Amniotic epithelial cell (primary cell): ENCODE results near the gene VRK1.
"Not testable (repeated sequence)": the region's sequence is repeated elsewhere in the genome, so short reads cannot be mapped to it uniquely, and the experiment has no call there.

Source experiments
- DNase-seq: peaks from one replicate; pipeline ENCODE4 v3.0.0-alpha.2; 2010; ENCODE audit warnings: low read depth

The VRK1 gene

DNA sequence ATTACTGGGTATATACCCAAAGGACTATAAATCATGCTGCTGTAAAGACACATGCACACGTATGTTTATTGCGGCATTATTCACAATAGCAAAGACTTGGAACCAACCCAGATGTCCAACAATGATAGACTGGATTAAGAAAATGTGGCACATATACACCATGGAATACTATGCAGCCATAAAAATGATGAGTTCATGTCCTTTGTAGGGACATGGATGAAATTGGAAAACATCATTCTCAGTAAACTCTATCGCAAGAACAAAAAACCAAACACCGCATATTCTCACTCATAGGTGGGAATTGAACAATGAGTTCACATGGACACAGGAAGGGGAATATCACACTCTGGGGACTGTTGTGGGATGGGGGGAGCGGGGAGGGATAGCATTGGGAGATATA lies 86.8 kb downstream of the VRK1 start:
- DNase-seq, result not testable (repeated sequence)

DNA sequence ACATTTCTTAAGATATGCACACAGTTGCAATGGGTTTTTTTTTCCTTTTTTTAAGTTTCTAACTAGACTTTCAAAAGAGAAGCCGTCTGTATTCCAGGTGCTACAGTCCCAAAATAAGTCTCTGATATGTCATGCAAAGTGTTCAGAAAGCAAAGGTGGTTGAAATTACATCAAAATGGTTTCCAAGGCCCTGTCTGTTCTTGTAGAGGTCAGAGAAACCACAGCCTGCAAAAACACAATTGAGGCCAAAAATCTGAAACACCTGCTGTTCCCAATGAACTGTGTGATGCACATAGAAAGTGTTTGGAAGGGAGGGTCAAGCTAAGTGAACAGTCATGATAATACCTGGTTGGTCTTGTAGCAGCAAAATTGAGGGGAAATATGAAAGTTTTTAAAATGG lies 91.0 kb downstream of the VRK1 start:
- DNase-seq, result no peak

DNA sequence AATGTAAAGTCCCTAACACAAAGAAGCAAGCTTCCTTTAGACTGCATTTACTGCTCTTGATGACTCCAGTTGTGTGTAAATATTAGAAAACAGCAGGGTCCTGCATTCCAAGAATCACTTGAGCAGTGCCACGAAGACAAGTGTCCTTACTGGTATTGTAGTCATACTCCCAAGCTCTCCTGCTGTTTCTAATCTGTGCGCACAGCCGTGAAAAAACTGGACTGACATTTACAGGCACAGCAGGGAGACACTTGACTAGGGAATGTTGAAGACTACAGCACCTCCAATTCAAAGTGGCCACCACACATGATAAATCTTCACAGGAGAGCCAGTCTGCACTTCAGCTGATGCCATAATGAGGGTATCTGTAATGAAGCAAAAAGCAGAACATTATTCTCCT lies 91.4 kb downstream of the VRK1 start:
- no peak for DNase-seq

DNA sequence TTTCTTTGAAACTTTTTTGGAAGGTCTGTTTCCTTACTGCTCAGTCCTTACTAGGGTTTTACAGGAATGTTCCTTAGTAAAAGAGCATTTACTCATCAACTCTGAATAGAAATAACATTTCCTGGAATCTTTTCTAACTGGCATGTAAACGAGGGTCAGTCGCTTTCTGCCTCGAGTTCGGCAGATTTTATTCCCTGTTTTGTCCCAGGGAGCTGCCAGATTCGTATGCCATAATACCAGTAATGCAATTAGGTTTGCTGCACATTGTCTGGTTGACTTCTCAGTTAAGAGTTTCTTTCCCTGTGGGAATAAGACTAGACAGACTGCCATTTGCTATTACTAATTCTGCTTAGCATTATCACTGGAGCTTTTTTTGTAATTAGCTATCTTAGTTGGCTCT lies 91.9 kb downstream of the VRK1 start:
- no peak for DNase-seq

DNA sequence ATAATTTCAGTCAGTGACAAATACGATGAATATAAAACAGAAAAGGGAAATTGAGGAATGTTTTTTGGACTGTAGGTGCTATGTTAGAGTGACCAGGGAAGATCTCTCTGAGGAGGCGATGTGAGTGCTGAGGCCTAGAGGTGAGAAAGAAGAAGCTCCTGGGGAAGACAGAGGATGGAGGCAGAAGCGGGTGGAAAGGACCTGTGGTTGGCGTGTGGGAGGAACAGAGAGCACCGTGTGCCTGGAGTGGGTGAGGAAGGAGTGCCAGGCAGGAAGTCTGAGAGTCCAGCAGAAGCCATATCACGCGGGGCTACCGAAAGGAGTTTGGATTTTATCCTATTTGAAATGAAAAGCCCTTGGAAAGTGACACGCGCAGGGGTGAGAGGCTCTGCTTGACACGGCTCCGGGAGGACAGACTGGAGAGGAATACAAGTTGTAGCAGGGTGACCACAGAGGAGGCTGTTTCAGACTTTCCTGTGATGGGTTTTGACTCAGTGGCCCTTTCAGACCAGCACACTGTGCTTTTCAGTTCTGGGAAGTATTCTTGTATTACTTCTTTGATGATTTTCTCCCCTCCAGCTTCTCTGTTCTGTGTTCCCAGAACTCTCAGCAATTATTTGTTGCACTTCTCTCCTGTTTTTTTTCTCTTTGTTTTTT lies 96.9 kb downstream of the VRK1 start:
- DNase-seq, result no peak

DNA sequence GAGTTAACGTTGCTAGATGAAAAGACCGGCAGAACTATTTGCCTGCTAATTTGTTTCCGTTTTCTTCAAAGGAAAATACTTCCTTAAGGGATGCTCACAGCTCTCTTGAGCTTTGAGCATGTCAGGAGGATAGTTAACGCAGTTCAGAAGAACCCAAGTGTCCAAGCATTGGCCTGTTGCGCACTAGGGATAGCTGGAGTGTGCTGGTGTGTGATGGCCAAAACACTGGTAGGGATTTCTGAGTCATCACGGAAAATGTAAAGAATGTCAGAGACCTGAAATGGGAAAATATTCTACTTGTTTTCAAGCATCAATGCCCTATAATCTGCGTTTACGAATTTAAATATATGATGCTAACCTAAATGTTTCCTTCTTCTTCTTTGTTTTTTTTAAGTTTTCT lies 97.8 kb downstream of the VRK1 start:
- peak; percentile 10 for DNase-seq

DNA sequence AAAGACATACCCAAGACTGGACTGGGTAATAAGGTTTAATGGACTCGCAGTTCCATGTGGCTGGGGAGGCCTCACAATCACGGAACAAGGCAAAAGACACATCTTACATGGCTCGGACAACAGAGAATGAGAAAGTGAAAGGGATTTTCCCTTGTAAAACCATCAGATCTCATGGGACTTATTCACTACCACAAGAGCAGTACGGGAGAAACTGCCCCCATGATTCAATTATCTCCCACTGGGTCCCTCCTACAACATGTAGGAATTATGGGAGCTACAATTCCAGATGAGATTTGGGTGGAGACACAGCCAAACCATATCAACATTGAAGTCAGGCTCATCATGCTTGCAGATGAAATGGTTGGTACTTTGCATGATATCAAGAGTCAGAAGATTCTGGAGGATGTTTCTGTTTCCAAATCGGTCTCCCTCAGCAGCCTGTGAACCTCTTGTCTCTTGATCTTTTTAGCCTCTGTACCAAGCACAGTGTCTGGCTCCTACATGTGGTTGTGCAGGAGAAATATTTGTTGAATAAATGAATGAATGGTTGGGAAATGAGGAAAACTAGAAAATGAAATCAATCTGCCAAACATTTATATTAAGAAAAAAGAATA lies 98.6 kb downstream of the VRK1 start:
- no peak for DNase-seq

DNA sequence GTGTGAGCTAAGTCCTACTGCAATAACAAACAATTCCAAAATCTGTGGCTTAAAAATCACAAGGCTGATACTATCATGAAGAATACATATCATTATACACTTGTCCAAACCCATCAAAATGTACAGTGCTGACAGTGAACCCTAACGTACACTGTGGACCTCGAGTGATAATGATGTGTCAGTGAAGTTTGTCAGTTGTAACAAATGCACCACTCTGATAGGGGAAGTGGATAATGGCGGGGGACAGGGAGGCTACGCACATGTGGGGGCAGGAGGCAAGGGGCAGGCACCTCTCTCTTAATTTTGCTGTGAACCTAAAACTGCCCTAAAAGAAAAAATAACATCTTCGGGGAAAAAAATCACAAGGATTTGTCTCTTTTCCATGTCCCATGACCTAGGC lies 100.0 kb downstream of the VRK1 start:
- DNase-seq, result no peak

DNA sequence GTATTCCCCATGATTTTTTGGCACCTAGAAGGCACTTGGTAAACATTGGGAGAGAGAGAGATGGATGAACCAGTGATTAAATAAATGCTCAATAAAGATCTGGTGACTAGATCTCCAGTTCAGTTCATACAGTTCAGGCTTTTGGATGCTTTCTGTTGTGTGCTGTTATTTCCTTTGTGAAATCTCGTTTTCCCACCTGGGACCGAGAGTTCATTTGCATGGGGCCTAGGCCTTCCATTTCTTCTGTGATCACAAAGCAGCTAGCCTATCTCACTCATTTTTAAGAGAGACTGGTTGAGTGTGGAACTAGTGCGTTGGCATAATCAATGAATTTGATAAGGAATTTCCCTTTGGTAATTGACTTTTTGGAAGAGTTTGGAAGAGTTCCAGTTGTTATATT lies 104.0 kb downstream of the VRK1 start:
- no peak for DNase-seq

DNA sequence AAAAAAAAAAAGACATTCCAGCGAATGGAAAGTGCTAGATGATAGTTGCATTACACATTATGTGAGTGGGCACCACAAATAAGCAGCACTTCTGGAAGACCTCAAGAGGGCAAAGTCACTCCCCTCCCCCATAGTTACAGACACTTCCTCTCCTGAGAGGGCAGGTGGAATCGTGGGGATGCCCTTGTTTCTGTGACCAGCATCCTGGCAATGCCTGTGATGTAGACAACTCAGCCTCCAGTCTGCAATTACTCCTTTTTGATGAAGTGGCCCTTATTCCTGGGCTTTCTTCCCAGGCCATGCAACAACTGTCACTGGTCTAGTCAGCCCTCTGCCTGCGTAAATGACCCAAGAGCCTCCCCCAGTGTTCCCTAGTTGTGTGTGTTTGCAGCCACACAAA lies 104.8 kb downstream of the VRK1 start:
- no peak for DNase-seq

DNA sequence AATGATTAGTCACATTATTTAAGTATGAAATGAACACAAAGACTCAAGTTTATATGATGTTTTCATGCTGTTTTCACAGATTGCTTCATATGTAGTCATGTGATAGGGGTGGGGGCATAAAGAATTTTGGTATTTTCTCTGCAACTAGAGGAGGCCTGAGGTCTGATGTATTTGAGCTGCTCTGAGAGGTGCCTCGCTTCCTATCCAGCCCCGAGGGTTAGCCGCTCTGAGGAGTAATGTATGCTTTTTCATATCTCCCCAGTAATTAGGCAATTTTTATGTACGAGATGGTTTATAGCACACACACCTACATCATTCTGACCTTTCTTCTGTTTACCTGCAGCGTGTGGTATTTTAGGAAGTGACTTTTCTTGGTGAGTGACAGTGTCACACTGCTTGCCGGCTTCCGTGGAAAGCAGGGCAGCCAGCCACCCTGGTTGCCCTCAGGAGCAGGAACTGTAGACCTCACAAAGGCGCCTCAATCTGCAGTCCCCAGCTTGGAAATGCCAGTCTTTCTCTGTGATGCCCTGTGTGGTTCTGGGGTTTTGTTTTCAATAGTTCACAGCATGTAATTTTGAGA lies 106.4 kb downstream of the VRK1 start:
- DNase-seq, result no peak

DNA sequence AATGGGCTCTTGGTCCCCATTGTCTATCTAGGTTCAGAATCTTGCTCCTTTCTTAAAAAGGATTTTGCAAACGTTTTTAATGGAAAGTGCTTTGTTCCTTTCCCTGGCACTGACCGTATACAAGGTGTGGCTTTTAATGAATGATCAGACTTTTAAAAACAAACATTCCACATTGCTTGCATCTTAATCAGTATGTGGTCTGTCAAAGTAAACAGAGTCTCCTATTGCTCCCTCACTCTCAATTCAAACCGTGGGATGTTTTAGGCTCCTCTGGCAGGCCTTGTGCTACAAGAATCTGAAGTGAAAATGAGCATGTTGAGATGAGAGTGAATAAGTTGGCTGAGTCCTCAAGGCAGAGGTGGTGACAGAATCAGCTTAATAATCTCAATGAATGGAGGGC lies 107.0 kb downstream of the VRK1 start:
- no peak for DNase-seq

DNA sequence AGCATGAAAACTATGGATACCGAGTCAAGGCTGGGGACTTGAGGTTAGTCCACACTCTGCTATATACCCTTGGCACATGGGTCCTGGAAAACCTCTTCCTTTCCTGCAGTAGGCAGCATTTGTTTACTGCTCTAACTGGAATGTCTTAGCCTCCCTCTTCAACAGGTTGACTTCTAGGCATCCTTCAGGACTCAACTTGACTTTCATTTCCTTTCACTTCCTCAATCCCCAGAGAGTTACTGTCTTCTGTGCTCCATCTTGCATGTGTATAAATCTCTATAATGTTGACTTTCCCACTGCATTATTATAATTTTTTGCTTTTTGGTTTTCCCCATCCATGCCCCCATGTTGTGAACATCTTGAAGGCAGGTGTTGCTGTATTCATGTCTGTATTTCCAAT lies 107.9 kb downstream of the VRK1 start:
- DNase-seq, result no peak

DNA sequence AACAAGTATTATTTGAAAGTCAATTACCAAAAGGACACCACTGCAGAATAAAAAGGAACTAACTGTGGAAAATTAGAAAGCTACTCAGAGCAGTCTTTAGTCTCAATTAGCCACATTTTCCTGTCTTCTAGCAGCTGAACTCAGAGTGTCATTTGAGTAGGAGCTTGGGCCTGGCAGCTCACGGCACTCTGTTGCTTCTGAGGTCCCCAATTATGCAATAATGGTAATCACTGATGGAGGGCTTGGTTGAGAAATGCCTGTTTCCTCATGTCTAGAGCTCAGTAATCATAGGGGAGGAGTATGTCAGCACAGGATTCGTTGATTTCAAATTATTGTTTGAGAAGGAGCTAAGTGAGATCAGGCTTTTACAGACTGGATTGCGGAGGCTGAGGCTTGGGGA lies 108.6 kb downstream of the VRK1 start:
- peak; percentile 12 for DNase-seq

DNA sequence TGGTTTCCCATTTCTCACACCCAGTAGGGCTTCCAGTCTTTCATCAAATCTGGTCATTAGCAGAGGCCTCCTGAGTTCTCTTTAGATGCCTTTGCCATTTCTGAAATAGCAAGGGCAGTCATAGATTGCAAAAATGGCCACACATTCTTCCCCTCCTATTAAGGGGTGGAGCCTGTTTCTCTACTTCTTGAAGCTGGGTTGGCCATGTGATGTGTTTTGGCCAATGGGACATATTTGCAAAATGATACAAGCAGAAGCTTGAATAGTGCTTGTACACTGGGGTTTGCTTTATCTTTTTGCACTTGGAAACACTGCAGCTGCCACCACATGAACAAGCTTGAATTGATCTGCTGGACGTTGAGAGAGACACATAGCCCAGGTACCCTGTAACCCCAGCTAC lies 109.3 kb downstream of the VRK1 start:
- DNase-seq, result no peak

DNA sequence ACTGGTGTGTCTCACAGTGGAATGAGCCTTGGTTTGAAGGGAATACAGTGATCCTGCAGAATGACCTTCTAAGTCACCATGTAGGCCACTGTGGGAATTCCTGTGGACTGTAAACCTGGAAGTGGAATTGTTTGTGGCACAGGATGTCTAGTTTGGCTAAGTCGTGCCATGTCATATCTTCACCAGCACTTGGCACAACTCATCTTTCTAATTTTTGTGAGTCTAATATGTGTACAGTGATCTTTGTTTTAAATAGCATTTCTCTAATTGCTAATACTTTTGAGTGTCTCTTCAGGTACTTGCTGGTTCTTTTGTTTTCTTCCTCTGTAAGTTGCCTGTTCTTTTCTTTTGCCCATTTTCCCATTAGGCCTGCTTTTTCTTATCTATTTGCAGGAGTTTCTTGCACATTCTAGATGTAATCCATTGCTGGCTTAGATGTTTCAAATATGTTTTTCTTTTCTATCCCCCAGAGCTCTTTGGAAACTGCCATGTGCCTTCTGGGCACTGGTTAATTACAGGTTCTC lies 112.7 kb downstream of the VRK1 start:
- no peak for DNase-seq

DNA sequence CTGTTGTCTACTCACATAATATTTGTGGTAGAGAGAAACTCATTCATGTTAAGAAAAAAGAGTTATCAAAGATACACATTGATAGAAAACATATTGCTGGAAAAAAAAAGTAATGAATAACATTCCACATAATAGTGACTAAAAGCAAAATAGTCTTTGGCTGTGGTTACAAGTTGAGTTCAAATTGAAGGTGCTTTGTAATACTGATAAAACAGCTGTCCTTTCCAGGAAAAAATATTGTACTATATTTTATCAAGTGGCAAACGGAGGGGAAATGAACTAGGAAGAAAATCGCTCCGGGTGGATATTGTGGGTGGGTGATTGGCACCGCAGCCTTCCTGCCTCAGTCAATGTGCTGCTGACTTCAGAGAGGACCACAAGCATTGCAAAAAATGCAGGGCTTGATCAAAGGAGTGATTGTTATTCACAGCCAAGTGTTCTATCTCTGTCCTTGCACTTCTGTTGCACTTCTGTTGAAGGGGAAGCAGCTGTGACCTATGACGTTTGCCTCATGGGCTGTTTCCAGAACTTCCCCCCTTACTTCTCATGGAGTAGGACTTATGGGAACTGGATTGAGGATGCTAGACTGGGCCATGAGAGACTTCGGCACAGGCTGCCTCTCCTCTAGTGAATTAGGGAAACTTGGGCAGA lies 114.4 kb downstream of the VRK1 start:
- no peak for DNase-seq

DNA sequence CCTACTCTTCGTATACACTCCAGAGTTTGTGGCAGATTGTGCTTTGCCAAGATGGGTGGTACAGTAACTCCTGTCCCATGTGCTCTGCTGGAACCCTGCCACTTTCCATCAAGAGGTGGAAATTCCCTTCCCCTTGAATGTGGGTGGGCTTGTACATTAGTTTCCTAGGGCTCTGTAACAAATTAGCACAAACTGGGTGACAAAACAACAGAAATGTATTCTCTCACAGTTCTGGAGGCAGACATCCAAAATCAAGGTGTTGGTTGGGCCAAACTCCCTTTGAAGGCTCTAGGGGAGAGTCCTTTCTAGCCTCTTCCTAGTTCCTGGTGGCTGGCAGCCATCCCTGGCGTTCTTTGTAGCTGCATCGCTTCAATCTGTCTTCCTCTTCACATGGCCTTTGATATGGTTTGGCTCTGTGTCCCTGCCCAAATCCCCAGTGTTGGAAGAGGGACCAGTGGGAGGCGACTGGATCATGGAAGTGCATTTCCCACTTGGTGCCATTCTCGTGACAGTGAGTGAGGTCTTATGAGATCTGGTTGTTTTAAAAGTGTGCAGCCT lies 117.5 kb downstream of the VRK1 start:
- no peak for DNase-seq

DNA sequence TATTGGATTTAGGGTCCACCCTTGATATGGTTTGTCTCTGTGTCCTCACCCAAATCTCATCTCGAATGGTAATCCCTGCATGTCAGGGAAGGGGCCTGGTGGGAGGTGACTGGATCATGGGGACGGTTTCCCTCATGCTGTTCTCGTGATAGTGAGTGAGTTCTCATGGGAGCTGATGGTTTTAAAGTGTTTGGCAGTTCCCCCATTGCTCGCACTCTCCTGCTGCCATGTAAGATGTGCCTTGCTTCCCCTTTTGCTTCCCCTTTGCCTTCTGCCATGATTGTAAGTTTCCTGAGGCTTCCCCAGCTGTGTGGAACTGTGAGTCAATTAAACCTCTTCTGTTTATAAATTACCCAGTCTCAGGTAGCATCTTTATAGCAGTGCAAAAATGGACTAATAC lies 118.3 kb downstream of the VRK1 start:
- DNase-seq, result no peak

DNA sequence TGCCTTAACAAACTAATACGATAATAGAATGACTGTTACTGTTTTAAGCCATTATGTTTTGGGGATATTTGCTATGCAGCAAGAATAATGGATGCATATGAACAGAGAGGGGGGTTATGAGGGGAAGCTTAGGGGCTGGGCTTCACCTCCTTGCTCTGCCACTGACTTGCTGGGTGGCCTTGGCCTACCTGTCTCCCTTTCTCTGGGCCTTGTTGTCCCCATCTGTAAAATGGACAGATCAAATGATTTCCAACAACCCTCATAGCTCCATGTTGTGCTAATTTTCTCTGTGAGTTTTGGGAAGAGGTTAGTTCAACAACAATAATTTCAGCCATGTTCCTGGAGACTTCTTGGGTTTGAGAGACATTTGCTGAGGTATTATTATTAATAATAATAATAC lies 119.6 kb downstream of the VRK1 start:
- DNase-seq, result no peak

DNA sequence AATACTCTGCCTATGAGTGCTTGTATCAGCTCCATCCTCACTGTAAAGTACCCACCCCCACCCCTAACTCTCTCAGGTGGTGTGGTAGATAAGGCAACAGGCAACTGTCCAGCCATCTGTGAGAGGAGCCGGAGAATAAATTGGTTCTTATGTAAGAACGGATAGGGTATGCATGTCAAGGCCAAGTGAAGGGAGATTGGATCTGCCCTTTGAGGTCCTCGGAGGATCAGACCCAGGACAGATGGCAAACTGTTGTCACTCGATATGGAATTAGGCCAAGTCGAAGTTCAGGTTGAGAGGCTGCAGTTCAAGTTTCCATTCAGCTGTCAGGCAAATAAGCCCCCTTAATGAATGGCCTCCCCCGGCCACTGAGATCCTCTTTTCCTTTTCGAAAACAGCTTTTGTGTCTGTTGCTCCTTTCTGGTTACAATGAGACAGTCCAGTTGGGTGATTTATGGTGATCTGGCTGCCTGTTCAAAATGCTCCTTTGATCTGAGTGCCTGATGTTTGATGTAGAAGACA lies 120.3 kb downstream of the VRK1 start:
- DNase-seq, result no peak

DNA sequence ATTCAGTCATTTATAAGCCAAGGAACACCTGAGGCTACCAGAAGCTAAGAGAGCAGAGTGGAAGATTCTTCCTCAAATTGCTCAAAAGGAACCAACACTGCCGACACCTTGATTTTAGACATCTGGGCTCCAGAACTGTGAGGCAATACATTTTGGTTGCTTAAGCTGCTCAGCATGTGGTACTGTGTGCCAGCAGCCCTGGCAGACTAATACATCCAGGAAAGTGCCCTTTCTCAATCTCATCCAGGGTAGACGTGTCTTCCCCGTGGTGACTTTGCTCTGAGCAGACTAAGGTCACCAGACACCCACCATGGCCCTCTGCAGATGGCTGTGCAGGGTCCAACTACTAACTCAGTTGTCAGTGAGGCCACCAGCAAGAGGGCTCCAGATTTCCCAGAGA lies 122.8 kb downstream of the VRK1 start:
- no peak for DNase-seq

DNA sequence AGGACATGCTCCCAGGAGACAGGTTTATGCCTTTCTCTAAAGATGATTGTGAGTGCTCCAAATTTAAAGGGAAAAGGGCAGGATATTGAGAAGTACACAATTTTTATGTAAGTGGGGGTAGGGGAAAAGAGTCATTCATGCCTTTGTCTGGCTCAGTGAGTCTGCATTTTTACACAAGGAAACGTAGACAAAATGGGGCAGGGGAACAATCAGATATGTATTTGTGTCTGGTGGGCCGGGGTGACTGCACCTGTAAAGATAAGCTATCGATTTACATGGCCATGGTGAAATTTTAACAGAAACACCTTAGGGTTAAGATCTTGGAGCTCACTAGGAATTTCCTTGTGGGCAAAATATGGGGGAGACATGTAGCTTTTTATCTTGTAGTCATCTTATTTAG lies 123.6 kb downstream of the VRK1 start:
- DNase-seq, result no peak
